Stimulated activated CD4-positive, alpha-beta T cell treated with anti-CD3 and anti-CD28 coated beads, Interleukin-4, amount 100 ng/mL, for 24 hours (primary cell): ENCODE measurements around the gene NF1.

Experiments
- DNase-seq: peaks from one replicate; pipeline ENCODE4 v3.0.0-alpha.2; 2020

Gene NF1

GRCh38 chr17:31412511-31412910 lies 317.7 kb downstream of the NF1 start:
- no peak for DNase-seq

GRCh38 chr17:31413081-31413799 lies 318.5 kb downstream of the NF1 start:
- no peak for DNase-seq

GRCh38 chr17:31413874-31414549 lies 319.2 kb downstream of the NF1 start:
- DNase-seq: no peak

GRCh38 chr17:31414550-31414918 lies 319.8 kb downstream of the NF1 start:
- no peak for DNase-seq

GRCh38 chr17:31415004-31415454 lies 320.3 kb downstream of the NF1 start:
- DNase-seq: no peak

GRCh38 chr17:31415640-31416502 lies 321.1 kb downstream of the NF1 start:
- DNase-seq: no peak

GRCh38 chr17:31416503-31416923 lies 321.7 kb downstream of the NF1 start:
- no peak for DNase-seq

- DNase-seq: no peak
Measured at GRCh38 chr17:31417051-31417792, 322.4 kb downstream of the NF1 start.

GRCh38 chr17:31418773-31419350 lies 324.1 kb downstream of the NF1 start:
- no peak for DNase-seq

- no peak for DNase-seq
Measured at GRCh38 chr17:31422443-31422842, 327.7 kb downstream of the NF1 start.

- DNase-seq: no peak
Measured at GRCh38 chr17:31424944-31425281, 330.1 kb downstream of the NF1 start.

GRCh38 chr17:31425282-31426040 lies 330.7 kb downstream of the NF1 start:
- DNase-seq: no peak
